ENCODE results near the gene TBL1XR1. TPM values are rescaled to one million over a fixed set of nuclear protein-coding genes. Genes with fewer than 3 reads are reported as not detected.
A peak's percentile ranks its signal among the peaks of the same experiment; 100 is the strongest.

TBL1XR1 gene
- total RNA-seq, 1 experiment from 2014 or later = 186 TPM

DNA sequence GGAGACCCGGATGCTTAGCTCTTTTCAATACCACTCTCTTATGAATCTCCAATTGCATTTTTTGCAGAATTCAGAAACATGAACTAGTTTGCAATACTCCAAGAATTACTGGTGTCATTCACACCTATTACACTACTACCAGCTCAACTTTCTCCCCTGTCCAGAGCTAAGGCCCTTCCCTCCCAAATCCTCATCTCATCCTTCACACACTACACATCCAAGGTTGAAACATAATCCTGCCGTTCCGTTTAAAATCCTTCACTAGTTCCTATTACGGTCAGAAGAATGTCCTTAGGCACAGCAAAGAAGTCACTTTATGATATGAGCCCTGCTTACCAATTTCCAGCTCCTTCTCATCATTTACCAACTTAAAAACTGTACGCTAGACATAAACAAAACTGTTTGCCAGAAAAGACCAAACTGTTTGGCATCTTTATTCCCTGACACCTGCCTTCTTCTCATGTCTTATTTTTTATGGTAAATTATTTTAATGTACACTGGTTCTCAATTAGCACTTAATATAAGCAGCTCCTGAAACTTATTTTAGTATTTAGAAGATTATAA is 22.6 kb downstream of the TBL1XR1 start:
- no TSS peak for BruUV-seq (replicated peaks)
- Histone ChIP-seq H3K36me3 (ENCODE audit: insufficient read depth, low read length, poor library complexity, severe bottlenecking) (no peaks in the 10 kb centered on the region), H3K4me1 (ENCODE audit: insufficient read depth, low read length, poor library complexity, severe bottlenecking) (peaks cover 4% of the 10 kb centered on the region), H3K27me3 (replicated peaks; ENCODE audit: insufficient read depth, low read depth, low read length, poor library complexity) (no peaks in the 10 kb centered on the region), H3K9me3 (ENCODE audit: low read depth, low read length, poor library complexity, severe bottlenecking) (no peaks in the 10 kb centered on the region), H3K4me3 (ENCODE audit: low read depth, low read length, poor library complexity, severe bottlenecking) (no peak overlapping the region), H3K27ac (ENCODE audit: low read depth, low read length, poor library complexity, severe bottlenecking) (peak overlapping the region; percentile 51)
- CTCF ChIA-PET = no interaction called here
- TF ChIP-seq, protein P1, sequence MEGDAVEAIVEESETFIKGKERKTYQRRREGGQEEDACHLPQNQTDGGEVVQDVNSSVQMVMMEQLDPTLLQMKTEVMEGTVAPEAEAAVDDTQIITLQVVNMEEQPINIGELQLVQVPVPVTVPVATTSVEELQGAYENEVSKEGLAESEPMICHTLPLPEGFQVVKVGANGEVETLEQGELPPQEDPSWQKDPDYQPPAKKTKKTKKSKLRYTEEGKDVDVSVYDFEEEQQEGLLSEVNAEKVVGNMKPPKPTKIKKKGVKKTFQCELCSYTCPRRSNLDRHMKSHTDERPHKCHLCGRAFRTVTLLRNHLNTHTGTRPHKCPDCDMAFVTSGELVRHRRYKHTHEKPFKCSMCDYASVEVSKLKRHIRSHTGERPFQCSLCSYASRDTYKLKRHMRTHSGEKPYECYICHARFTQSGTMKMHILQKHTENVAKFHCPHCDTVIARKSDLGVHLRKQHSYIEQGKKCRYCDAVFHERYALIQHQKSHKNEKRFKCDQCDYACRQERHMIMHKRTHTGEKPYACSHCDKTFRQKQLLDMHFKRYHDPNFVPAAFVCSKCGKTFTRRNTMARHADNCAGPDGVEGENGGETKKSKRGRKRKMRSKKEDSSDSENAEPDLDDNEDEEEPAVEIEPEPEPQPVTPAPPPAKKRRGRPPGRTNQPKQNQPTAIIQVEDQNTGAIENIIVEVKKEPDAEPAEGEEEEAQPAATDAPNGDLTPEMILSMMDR (conservative IDR thresholded peaks at IDR 0.05; ENCODE audit: low read depth, low read length) = no peak
- no peak for TF ChIP-seq EZH2 (IDR thresholded peaks at IDR 0.05; ENCODE audit: borderline replicate concordance, low read depth, low read length, poor library complexity, severe bottlenecking)
- POLR2A ChIA-PET (ENCODE audit: low non-redundant PET) = interaction anchor here (0.6 kb wide), 1 partner anchor 68 kb away, joined by 3 read pairs; no protein-coding TSS in a partner anchor
- no peak for DNase-seq (ENCODE audit: low spot score)
- intact Hi-C loops (cut with micrococcal nuclease; ENCODE audit: unreplicated experiment) = no loop called here

DNA sequence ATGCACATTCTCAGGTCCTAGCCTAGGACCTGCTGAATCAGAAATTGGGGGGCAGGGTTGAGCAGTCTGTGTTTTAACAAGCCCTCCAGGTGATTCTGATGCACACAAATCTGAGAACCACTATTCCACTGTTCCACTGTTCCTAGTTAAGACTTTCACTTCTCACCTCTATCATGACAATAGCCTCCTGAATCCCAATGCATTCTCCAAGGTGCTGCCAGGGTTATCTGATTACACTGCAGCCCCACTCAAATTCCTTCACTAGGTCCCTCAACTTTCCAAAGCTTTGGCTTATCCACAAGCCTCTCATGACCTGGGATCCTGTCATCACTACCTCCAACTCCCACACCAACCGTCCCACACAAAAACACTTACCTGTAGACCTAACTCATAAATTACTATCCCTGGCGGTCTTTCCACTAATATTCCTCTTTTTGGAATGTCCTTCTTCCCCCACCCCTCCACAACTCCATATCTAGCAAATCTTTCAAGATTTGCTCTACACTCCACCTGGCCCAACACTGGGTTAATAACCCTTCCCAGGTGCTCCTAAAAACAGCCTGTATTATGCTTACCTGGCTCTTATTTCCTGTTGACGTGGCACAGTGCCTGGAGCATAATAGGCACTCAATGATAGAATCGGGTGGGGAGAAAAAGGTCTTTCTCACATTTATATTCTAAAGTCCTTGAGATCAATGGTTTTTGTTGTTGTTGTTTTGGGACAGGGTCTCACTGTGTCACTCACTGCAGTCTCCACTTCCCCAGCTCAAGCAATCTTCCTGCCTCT is 27.2 kb downstream of the TBL1XR1 start:
- H3K4me1 ChIP-seq (ENCODE audit: insufficient read depth, low read length, poor library complexity, severe bottlenecking) = peaks cover 1% of the 10 kb centered on the region
- H3K27ac ChIP-seq (ENCODE audit: low read depth, low read length, poor library complexity, severe bottlenecking) = no peak overlapping the region
- DNase-seq (ENCODE audit: low spot score) = no peak
- intact Hi-C loops (cut with micrococcal nuclease; ENCODE audit: unreplicated experiment) = no loop called here
- no peak overlapping the region for H3K4me3 ChIP-seq (ENCODE audit: low read depth, low read length, poor library complexity, severe bottlenecking)
- ChIA-PET POLR2A (ENCODE audit: low non-redundant PET) (no interaction called here), CTCF (no interaction called here)
- H3K27me3 ChIP-seq (replicated peaks; ENCODE audit: insufficient read depth, low read depth, low read length, poor library complexity) = no peaks in the 10 kb centered on the region
- no peaks in the 10 kb centered on the region for H3K9me3 ChIP-seq (ENCODE audit: low read depth, low read length, poor library complexity, severe bottlenecking)
- no peak for TF ChIP-seq EZH2 (IDR thresholded peaks at IDR 0.05; ENCODE audit: borderline replicate concordance, low read depth, low read length, poor library complexity, severe bottlenecking)
- no TSS peak for BruUV-seq (replicated peaks)
- H3K36me3 ChIP-seq (ENCODE audit: insufficient read depth, low read length, poor library complexity, severe bottlenecking) = no peaks in the 10 kb centered on the region

DNA sequence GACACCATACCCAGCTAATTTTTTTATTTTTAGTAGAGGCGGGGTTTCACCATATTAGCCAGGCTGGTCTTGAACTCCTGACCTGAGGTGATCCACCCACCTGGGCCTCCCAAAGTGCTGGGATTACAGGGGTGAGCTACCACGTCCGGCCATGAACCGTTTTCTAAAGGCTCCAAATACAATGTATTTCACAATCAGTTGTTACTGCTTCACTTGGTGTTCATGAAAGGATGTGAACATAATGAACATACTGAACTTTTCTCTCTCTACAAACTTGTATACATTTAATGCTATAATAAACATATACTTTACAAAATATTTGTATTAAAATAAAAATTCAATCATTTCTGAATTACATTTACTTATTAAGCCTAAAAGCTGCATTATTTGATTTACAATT is 28.9 kb downstream of the TBL1XR1 start:
- H3K36me3 ChIP-seq (ENCODE audit: insufficient read depth, low read length, poor library complexity, severe bottlenecking) = peaks cover 5% of the 10 kb centered on the region
- no peak overlapping the region for H3K4me3 ChIP-seq (ENCODE audit: low read depth, low read length, poor library complexity, severe bottlenecking)
- H3K27ac ChIP-seq (ENCODE audit: low read depth, low read length, poor library complexity, severe bottlenecking) = no peak overlapping the region
- ChIA-PET POLR2A (ENCODE audit: low non-redundant PET) (no interaction called here), CTCF (no interaction called here)
- no peaks in the 10 kb centered on the region for H3K4me1 ChIP-seq (ENCODE audit: insufficient read depth, low read length, poor library complexity, severe bottlenecking)
- BruUV-seq (replicated peaks) = no TSS peak
- intact Hi-C loops (cut with micrococcal nuclease; ENCODE audit: unreplicated experiment) = no loop called here
- no peak for TF ChIP-seq EZH2 (IDR thresholded peaks at IDR 0.05; ENCODE audit: borderline replicate concordance, low read depth, low read length, poor library complexity, severe bottlenecking)
- TF ChIP-seq, protein P1 (conservative IDR thresholded peaks at IDR 0.05; ENCODE audit: low read depth, low read length) = no peak
- H3K9me3 ChIP-seq (ENCODE audit: low read depth, low read length, poor library complexity, severe bottlenecking) = no peaks in the 10 kb centered on the region
- no peak for DNase-seq (ENCODE audit: low spot score)
- H3K27me3 ChIP-seq (replicated peaks; ENCODE audit: insufficient read depth, low read depth, low read length, poor library complexity) = no peaks in the 10 kb centered on the region
